HG03280 (cell line): ENCODE data around the gene KCTD7.
"Not testable (repeated sequence)": the region's sequence is repeated elsewhere in the genome, so short reads cannot be mapped to it uniquely, and the experiment has no call there.

Experiments used
- ATAC-seq: cut with Tn5 transposase; IDR thresholded peaks from one replicate; pipeline ENCODE4 v1.9.1; 2021; ENCODE audit warnings: mild to moderate bottlenecking, moderate library complexity; ENCODE audit not compliant: unreplicated experiment

KCTD7 gene

GRCh38 chr7:66628361-66629221 lies at the start of gene KCTD7:
TSS of gene KCTD7 (plus strand) at chr7:66628881. CDS start at chr7:66629065, 184 bp downstream.
- ATAC-seq: peak; percentile 91

- not testable (repeated sequence) for ATAC-seq
Measured at GRCh38 chr7:66580380-66580779, 48.3 kb upstream of the KCTD7 start.

- not testable (repeated sequence) for ATAC-seq
Measured at GRCh38 chr7:66582816-66583489, 45.7 kb upstream of the KCTD7 start.

GRCh38 chr7:66583490-66584110 lies 45.1 kb upstream of the KCTD7 start:
- ATAC-seq: no peak

GRCh38 chr7:66586181-66586580 lies 42.5 kb upstream of the KCTD7 start:
- ATAC-seq: no peak

- ATAC-seq: not testable (repeated sequence)
Measured at GRCh38 chr7:66588226-66588625, 40.5 kb upstream of the KCTD7 start.

GRCh38 chr7:66588856-66589570 lies 39.7 kb upstream of the KCTD7 start:
- ATAC-seq: not testable (repeated sequence)

GRCh38 chr7:66590302-66591057 lies 38.2 kb upstream of the KCTD7 start:
- not testable (repeated sequence) for ATAC-seq

- peak; percentile 10 for ATAC-seq
Measured at GRCh38 chr7:66591058-66591798, 37.5 kb upstream of the KCTD7 start.

- peak; percentile 97 for ATAC-seq
Measured at GRCh38 chr7:66591799-66592596, 36.7 kb upstream of the KCTD7 start.

- peak; percentile 3 for ATAC-seq
Measured at GRCh38 chr7:66592597-66593146, 36.0 kb upstream of the KCTD7 start.

- ATAC-seq: not testable (repeated sequence)
Measured at GRCh38 chr7:66594082-66594481, 34.6 kb upstream of the KCTD7 start.

GRCh38 chr7:66597461-66597860 lies 31.2 kb upstream of the KCTD7 start:
- ATAC-seq: no peak

- no peak for ATAC-seq
Measured at GRCh38 chr7:66602159-66602558, 26.5 kb upstream of the KCTD7 start.

- ATAC-seq: no peak
Measured at GRCh38 chr7:66604198-66604597, 24.5 kb upstream of the KCTD7 start.

GRCh38 chr7:66606540-66607291 lies 22.0 kb upstream of the KCTD7 start:
- ATAC-seq: not testable (repeated sequence)

- no peak for ATAC-seq
Measured at GRCh38 chr7:66609176-66609575, 19.5 kb upstream of the KCTD7 start.

GRCh38 chr7:66614596-66614995 lies 14.1 kb upstream of the KCTD7 start:
- ATAC-seq: not testable (repeated sequence)
